K562 (cell line): ENCODE measurements around the gene SMIM10. TPM values are rescaled to one million over a fixed set of nuclear protein-coding genes. Genes with fewer than 3 reads are reported as not detected.
A peak's percentile ranks its signal among the peaks of the same experiment; 100 is the strongest.
"Not testable (repeated sequence)": the region's sequence is repeated elsewhere in the genome, so short reads cannot be mapped to it uniquely, and the experiment has no call there.

ENCODE experiments used
- ATAC-seq: fragments of 200-7000 bp; cut with Tn5 transposase; 3 replicates; pipeline ENCODE4 v1.9.1; 2020; ENCODE audit warnings: moderate library complexity
- BruUV-seq: library from RNA; stranded (reverse); fragments of 400-500 nt; replicated peaks from 2 replicates; lab custom pipeline; 2021; lab: Mats Ljungman, UMichigan
- CTCF ChIA-PET: fragments of 300-600 bp; formaldehyde crosslinking; extraction: SDS; loops from one replicate; lab custom pipeline; 2021; ENCODE audit warnings: low intra/inter-chr PET ratio; lab: Yijun Ruan, JAX
- POLR2A ChIA-PET: fragments of 300-600, 350-650 bp; sonication (Branson Sonifier 250); formaldehyde crosslinking; extraction: SDS; loops from one replicate; lab custom pipeline; 2021; ENCODE audit warnings: antibody characterized with exemption, inconsistent platforms; lab: Yijun Ruan, JAX
- DNase-seq, 4 experiments: peaks; one replicate each; pipeline versions ENCODE4 v3.0.0 to v3.0.0-alpha.2; 2011 to 2018; ENCODE audit warnings: low spot score in 3 of 4, mixed read lengths in 3 of 4; ENCODE audit errors: extremely low read depth in 1 of 4
- FAIRE-seq: peaks from 2 replicates; lab custom pipeline; 2011; peaks lifted over from hg19 to GRCh38; lab: Jason Lieb, UNC
- H2AFZ ChIP-seq: 2 replicates; pipeline ENCODE4 v1.6.0; 2011; ENCODE audit warnings: low read depth, low read length, control low read depth, inconsistent platforms
- H3K27ac ChIP-seq: fragments of 200-600 bp; 3 replicates; pipeline ENCODE4 v1.8.0; 2011; ENCODE audit warnings: low read depth, mild to moderate bottlenecking, control low read depth, inconsistent platforms, low read length, moderate library complexity, mixed read lengths; ENCODE audit errors: extremely low read depth
- H3K27me3 ChIP-seq, 2 experiments: fragments of 300-600 bp in 1 of 2; 2 replicates in 1 of 2; 3 replicates in 1 of 2; pipeline versions ENCODE4 v1.6.0 to v1.8.0; 2011; ENCODE audit warnings: inconsistent platforms in 2 of 2, low read length in 2 of 2, mild to moderate bottlenecking in 1 of 2, mixed read lengths in 1 of 2, moderate library complexity in 1 of 2; ENCODE audit not compliant: control insufficient read depth in 2 of 2, insufficient read depth in 2 of 2
- H3K36me3 ChIP-seq: fragments of 300-600 bp; 3 replicates; pipeline ENCODE4 v1.8.0; 2011; ENCODE audit warnings: mild to moderate bottlenecking, low read length, inconsistent platforms; ENCODE audit not compliant: control insufficient read depth, insufficient read depth
- H3K4me1 ChIP-seq, 2 experiments: fragments of 200-600 bp in 1 of 2; replicated peaks in 1 of 2; 2 replicates in 1 of 2; 3 replicates in 1 of 2; pipeline versions ENCODE4 v1.5.1 to v1.8.0; 2011; ENCODE audit warnings: inconsistent platforms in 2 of 2, low read length in 2 of 2, mild to moderate bottlenecking in 1 of 2, mixed read lengths in 1 of 2, moderate library complexity in 1 of 2; ENCODE audit not compliant: control insufficient read depth in 2 of 2, insufficient read depth in 2 of 2
- H3K4me2 ChIP-seq: 2 replicates; pipeline ENCODE4 v1.6.1; 2011; ENCODE audit warnings: low read length, control low read depth, inconsistent platforms, mixed read lengths; ENCODE audit not compliant: insufficient read depth
- H3K4me3 ChIP-seq: fragments of 200-600 bp; sonication (generic), shearing (Covaris generic); 2 replicates; pipeline ENCODE4 v1.5.1; 2016; ENCODE audit warnings: control low read depth, inconsistent platforms
- H3K79me2 ChIP-seq: fragments of 200-600 bp; 3 replicates; pipeline ENCODE4 v1.8.0; 2011; ENCODE audit warnings: low read length, inconsistent platforms; ENCODE audit not compliant: control insufficient read depth, insufficient read depth
- H3K9ac ChIP-seq, 2 experiments: 2 replicates each; pipeline versions ENCODE4 v1.6.0 to v1.6.1; 2011; ENCODE audit warnings: low read depth in 2 of 2, low read length in 2 of 2, control low read depth in 1 of 2, inconsistent platforms in 1 of 2, mild to moderate bottlenecking in 1 of 2, mixed read lengths in 1 of 2; ENCODE audit not compliant: insufficient read depth in 1 of 2
- H3K9me1 ChIP-seq: one replicate; pipeline ENCODE4 v1.6.0; 2011; ENCODE audit warnings: inconsistent platforms, mild to moderate bottlenecking, low read length, moderate library complexity; ENCODE audit not compliant: control insufficient read depth, insufficient read depth
- H3K9me3 ChIP-seq: replicated peaks from 2 replicates; pipeline ENCODE4 v1.5.1; 2011; ENCODE audit warnings: low read depth, low read length, inconsistent platforms; ENCODE audit not compliant: control insufficient read depth, insufficient read depth
- H4K20me1 ChIP-seq: replicated peaks from 2 replicates; pipeline ENCODE4 v1.6.1; 2011; ENCODE audit warnings: low read length, inconsistent platforms, mixed read lengths; ENCODE audit not compliant: control insufficient read depth, insufficient read depth
- ARID1B ChIP-seq: fragments of 450-650 bp; IDR thresholded peaks from 2 replicates; pipeline ENCODE4 v1.6.1; 2016; ENCODE audit warnings: antibody characterized with exemption, mild to moderate bottlenecking, inconsistent platforms
- CBFA2T3 ChIP-seq: fragments of 450-650 bp; IDR thresholded peaks from 2 replicates; pipeline ENCODE4 v1.6.1; 2017
- CTBP1 ChIP-seq: fragments of 450-650 bp; IDR thresholded peaks from 2 replicates; pipeline ENCODE4 v1.6.1; 2016; ENCODE audit warnings: borderline replicate concordance
- CXXC5 ChIP-seq: fragments of 250-450 bp; sonication (Bioruptor Pico); IDR thresholded peaks from 2 replicates; pipeline ENCODE4 v1.8.0; 2022; ENCODE audit warnings: inconsistent platforms, mild to moderate bottlenecking, moderate library complexity
- DPF2 ChIP-seq: fragments of 450-650 bp; IDR thresholded peaks from 2 replicates; pipeline ENCODE4 v1.6.1; 2016
- GATAD2A ChIP-seq: fragments of 450-650 bp; IDR thresholded peaks from 2 replicates; pipeline ENCODE4 v1.6.1; 2017
- HDAC8 ChIP-seq: fragments of 450-650 bp; IDR thresholded peaks from 2 replicates; pipeline ENCODE4 v1.6.1; 2016; ENCODE audit warnings: mild to moderate bottlenecking, missing genetic modification characterization, moderate library complexity, missing compliant biosample characterization
- MYC ChIP-seq, 2 experiments: fragments of 250-450 bp in 1 of 2; sonication (Bioruptor Pico) in 1 of 2; IDR thresholded peaks; 2 replicates each; pipeline versions ENCODE4 v1.5.1 to v1.6.1; 2012 to 2021; ENCODE audit warnings: low read depth in 2 of 2, borderline replicate concordance in 1 of 2, improper control_type of control experiment in 1 of 2, low read length in 1 of 2, mild to moderate bottlenecking in 1 of 2, moderate library complexity in 1 of 2
- NFE2L1 ChIP-seq: fragments of 450-650 bp; IDR thresholded peaks from 2 replicates; pipeline ENCODE4 v1.6.1; 2016; ENCODE audit warnings: missing genetic modification characterization, low read depth, mild to moderate bottlenecking, missing compliant biosample characterization, moderate library complexity, borderline replicate concordance
- PTRF ChIP-seq: fragments of 450-650 bp; IDR thresholded peaks from 2 replicates; pipeline ENCODE4 v1.6.1; 2016; ENCODE audit warnings: mild to moderate bottlenecking, missing genetic modification characterization, missing compliant biosample characterization
- SPI1 ChIP-seq: IDR thresholded peaks from 2 replicates; pipeline ENCODE4 v1.6.1; 2011; ENCODE audit warnings: low read depth, low read length, control low read depth, borderline replicate concordance
- TCF3 ChIP-seq: sonication (generic); formaldehyde crosslinking; IDR thresholded peaks from 2 replicates; pipeline ENCODE4 v1.4.0; 2020; ENCODE audit warnings: mild to moderate bottlenecking, missing genetic modification reagents
- ZNF324 ChIP-seq: fragments of 250-450 bp; sonication (Bioruptor Pico); IDR thresholded peaks from 2 replicates; pipeline ENCODE4 v1.4.0; 2020; ENCODE audit warnings: mild to moderate bottlenecking
- WGBS: fragments of 100-300 bp; shearing (Covaris generic); methylation state at CpG from one replicate; pipeline ENCODE4 v1.1.6; 2016; ENCODE audit warnings: low coverage, mixed read lengths; ENCODE audit not compliant: insufficient coverage; ENCODE audit errors: missing lambda C conversion rate; 5-methylcytosine and 5-hydroxymethylcytosine counted together
- in situ Hi-C: fragments of 300-500 bp; cut with MboI; formaldehyde crosslinking; loops from 4 replicates; pipeline ENCODE4 v1.15.0; 2018; ENCODE audit warnings: inconsistent platforms, mixed read lengths
- intact Hi-C: fragments of 100-400 bp; cut with micrococcal nuclease; formaldehyde crosslinking; loops from 2 replicates; pipeline ENCODE4 v1.14.2; 2022
- polyA plus RNA-seq, 8 experiments: library from polyadenylated mRNA; depleted of rRNA in 4 of 8; stranded (reverse) in 5 of 8; unstranded in 3 of 8; fragments of >200 nt; fragmentation: Nextera tagmentation in 2 of 8; fragmentation: Illumina TruSeq in 1 of 8; extraction: Ambion mirVana in 2 of 8; extraction: Trizol in 1 of 8; gene quantifications; 2 replicates each; pipeline versions ENCODE4 v1.2.1 to v1.2.3, GENCODE V29; 2011 to 2014; ENCODE audit warnings: inconsistent platforms in 1 of 8, missing spikeins in 1 of 8
- total RNA-seq, 7 experiments: library from RNA; depleted of rRNA in 6 of 7; stranded (reverse); fragments of >200 nt in 6 of 7; fragmentation: Illumina TruSeq in 2 of 7; extraction: Trizol in 2 of 7; gene quantifications; 2 replicates each; pipeline versions ENCODE4 v1.2.1 to v1.2.3, GENCODE V29; 2011 to 2021; ENCODE audit warnings: low replicate concordance in 1 of 7
- TF ChIP-seq, protein P1 (sequence below): sonication (generic); formaldehyde crosslinking; IDR thresholded peaks from 2 replicates; pipeline ENCODE4 v1.4.0; 2020; ENCODE audit warnings: mild to moderate bottlenecking, missing genetic modification reagents
- TF ChIP-seq, protein P2 (sequence below): fragments of 450-650 bp; IDR thresholded peaks from 2 replicates; pipeline ENCODE4 v1.6.1; 2017; ENCODE audit warnings: antibody characterized with exemption, mild to moderate bottlenecking

SMIM10 gene
- total and polyA plus RNA-seq, 9 of the 15 experiments (the other 6 are each of a cell fraction or from before 2014, with no cell fraction given), result 2.1 to 25.3 (median 16.4) TPM

DNA sequence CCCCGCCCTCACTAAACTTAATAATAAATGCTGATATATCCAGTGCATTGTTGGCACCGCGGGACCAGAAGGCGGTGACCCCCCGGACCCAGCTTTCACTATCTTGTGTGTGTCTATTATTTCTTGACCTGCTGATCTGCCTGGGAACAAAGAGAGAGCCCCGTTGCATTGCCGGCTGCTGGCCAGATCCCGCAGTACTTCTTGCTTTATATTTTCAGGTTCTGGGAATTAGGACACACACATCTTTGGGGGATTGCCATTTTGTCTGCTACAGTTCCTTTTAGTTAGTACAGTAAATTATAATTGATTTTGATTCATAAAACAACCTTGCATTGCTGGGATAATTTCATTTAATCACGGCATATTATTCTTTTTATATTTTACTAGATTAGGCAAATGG lies 33.7 kb downstream of the SMIM10 start (continued):
- TF ChIP-seq ZNF324 (no peak), MYC (IDR thresholded peaks at IDR 0.05; ENCODE audit: low read depth, low read length) (no peak), MYC (CRISPR knock-in tag; IDR thresholded peaks at IDR 0.05; ENCODE audit: borderline replicate concordance, low read depth) (no peak), GATAD2A (no peak), NFE2L1 (tag) (no peak)
- TF ChIP-seq, protein P1, sequence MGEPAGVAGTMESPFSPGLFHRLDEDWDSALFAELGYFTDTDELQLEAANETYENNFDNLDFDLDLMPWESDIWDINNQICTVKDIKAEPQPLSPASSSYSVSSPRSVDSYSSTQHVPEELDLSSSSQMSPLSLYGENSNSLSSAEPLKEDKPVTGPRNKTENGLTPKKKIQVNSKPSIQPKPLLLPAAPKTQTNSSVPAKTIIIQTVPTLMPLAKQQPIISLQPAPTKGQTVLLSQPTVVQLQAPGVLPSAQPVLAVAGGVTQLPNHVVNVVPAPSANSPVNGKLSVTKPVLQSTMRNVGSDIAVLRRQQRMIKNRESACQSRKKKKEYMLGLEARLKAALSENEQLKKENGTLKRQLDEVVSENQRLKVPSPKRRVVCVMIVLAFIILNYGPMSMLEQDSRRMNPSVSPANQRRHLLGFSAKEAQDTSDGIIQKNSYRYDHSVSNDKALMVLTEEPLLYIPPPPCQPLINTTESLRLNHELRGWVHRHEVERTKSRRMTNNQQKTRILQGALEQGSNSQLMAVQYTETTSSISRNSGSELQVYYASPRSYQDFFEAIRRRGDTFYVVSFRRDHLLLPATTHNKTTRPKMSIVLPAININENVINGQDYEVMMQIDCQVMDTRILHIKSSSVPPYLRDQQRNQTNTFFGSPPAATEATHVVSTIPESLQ (CRISPR knock-in tag), result no peak

DNA sequence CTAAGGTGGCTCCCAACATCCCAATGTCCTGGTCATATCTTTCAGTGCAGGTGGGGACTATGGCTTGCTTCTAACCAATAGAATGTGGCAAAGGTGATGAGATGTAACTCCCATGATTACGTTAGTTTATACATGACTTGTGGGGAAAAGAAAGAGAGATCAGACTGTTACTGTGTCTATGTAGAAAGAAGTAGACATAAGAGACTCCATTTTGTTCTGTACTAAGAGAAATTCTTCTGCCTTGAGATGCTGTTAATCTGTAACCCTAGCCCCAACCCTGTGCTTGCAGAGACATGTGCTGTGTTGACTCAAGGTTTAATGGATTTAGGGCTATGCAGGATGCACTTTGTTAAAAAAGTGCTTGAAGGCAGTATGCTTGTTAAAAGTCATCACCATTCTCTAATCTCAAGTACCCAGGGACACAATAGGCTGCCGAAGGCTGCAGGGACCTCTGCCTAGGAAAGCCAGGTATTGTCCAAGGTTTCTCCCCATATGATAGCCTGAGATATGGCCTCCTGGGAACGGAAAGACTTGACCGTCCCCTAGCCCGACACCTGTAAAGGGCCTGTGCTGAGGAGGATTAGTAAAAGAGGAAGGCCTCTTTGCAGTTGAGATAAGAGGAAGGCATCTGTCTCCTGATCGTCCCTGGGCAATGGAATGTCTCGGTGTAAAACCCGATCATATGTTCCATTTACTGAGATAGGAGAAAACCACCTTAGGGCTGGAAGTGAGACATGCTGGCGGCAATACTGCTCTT lies 39.6 kb downstream of the SMIM10 start:
- H3K4me1 ChIP-seq, result peaks cover 9 to 11% of the 10 kb centered on the region in 2 experiments; a peak in 4 of 5 replicates
- H2AFZ ChIP-seq, result peak overlapping the region; percentile 72
- H3K27ac ChIP-seq, intact Hi-C loops, H3K9ac ChIP-seq, H3K4me2 ChIP-seq, BruUV-seq, ATAC-seq, CTCF ChIA-PET, H3K9me3 ChIP-seq, H4K20me1 ChIP-seq, H3K27me3 ChIP-seq, in situ Hi-C loops, H3K9me1 ChIP-seq, H3K4me3 ChIP-seq: not testable (repeated sequence)
- H3K36me3 ChIP-seq, result peaks cover 20% of the 10 kb centered on the region
- FAIRE-seq (peak; percentile 49), DNase-seq (peak in 1 of 4 experiments; percentile 31)
- peaks cover 16% of the 10 kb centered on the region for H3K79me2 ChIP-seq
- POLR2A ChIA-PET, result interaction anchor here (1.6 kb wide), 1 partner anchor 8 kb away, joined by 5 read pairs; no protein-coding TSS in a partner anchor
- 11% methylated on average over 9 of the region's 9 CpGs for WGBS
- TF ChIP-seq TCF3 (CRISPR knock-in tag) (peak; percentile 57), CXXC5 (CRISPR knock-in tag) (0 out of 2 replicates have a peak, but pooled peaks have one; percentile 32), PTRF (tag) (peak; percentile 65), CBFA2T3 (peak; percentile 70), SPI1 (peak; percentile 77), HDAC8 (tag) (0 out of 2 replicates have a peak, but pooled peaks have one; percentile 27), CTBP1 (peak; percentile 62; the same call in 1 of the 2 replicates), DPF2 (0 out of 2 replicates have a peak, but pooled peaks have one; percentile 20), ARID1B (peak; percentile 42; the same call in 1 of the 2 replicates)
- TF ChIP-seq, protein P2, sequence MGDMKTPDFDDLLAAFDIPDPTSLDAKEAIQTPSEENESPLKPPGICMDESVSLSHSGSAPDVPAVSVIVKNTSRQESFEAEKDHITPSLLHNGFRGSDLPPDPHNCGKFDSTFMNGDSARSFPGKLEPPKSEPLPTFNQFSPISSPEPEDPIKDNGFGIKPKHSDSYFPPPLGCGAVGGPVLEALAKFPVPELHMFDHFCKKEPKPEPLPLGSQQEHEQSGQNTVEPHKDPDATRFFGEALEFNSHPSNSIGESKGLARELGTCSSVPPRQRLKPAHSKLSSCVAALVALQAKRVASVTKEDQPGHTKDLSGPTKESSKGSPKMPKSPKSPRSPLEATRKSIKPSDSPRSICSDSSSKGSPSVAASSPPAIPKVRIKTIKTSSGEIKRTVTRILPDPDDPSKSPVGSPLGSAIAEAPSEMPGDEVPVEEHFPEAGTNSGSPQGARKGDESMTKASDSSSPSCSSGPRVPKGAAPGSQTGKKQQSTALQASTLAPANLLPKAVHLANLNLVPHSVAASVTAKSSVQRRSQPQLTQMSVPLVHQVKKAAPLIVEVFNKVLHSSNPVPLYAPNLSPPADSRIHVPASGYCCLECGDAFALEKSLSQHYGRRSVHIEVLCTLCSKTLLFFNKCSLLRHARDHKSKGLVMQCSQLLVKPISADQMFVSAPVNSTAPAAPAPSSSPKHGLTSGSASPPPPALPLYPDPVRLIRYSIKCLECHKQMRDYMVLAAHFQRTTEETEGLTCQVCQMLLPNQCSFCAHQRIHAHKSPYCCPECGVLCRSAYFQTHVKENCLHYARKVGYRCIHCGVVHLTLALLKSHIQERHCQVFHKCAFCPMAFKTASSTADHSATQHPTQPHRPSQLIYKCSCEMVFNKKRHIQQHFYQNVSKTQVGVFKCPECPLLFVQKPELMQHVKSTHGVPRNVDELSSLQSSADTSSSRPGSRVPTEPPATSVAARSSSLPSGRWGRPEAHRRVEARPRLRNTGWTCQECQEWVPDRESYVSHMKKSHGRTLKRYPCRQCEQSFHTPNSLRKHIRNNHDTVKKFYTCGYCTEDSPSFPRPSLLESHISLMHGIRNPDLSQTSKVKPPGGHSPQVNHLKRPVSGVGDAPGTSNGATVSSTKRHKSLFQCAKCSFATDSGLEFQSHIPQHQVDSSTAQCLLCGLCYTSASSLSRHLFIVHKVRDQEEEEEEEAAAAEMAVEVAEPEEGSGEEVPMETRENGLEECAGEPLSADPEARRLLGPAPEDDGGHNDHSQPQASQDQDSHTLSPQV, result peak; percentile 72
